SU-DHL-6 (cell line): ENCODE data around the gene WWOX.

Experiments
- EZH2phosphoT487 ChIP-seq: fragments of 200-600 bp; sonication (generic), shearing (Covaris generic); conservative IDR thresholded peaks from 2 replicates; pipeline ENCODE4 v1.6.1; 2018; ENCODE audit warnings: mild to moderate bottlenecking, antibody characterized with exemption, low read length, moderate library complexity, mixed read lengths
- TF ChIP-seq, protein P1 (sequence below): fragments of 200-600 bp; sonication (generic); IDR thresholded peaks from one replicate; pipeline ENCODE4 v1.5.1; 2017; ENCODE audit warnings: antibody characterized with exemption, mild to moderate bottlenecking, low read length, moderate library complexity; ENCODE audit not compliant: insufficient read depth, poor library complexity, severe bottlenecking

- TF ChIP-seq, protein P1, sequence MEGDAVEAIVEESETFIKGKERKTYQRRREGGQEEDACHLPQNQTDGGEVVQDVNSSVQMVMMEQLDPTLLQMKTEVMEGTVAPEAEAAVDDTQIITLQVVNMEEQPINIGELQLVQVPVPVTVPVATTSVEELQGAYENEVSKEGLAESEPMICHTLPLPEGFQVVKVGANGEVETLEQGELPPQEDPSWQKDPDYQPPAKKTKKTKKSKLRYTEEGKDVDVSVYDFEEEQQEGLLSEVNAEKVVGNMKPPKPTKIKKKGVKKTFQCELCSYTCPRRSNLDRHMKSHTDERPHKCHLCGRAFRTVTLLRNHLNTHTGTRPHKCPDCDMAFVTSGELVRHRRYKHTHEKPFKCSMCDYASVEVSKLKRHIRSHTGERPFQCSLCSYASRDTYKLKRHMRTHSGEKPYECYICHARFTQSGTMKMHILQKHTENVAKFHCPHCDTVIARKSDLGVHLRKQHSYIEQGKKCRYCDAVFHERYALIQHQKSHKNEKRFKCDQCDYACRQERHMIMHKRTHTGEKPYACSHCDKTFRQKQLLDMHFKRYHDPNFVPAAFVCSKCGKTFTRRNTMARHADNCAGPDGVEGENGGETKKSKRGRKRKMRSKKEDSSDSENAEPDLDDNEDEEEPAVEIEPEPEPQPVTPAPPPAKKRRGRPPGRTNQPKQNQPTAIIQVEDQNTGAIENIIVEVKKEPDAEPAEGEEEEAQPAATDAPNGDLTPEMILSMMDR, result no peak
- no peak for TF ChIP-seq EZH2phosphoT487
Observed at GRCh38 chr16:78655331-78656113, 556.1 kb downstream of the WWOX start.
